Activated CD4-positive, CD25-positive, alpha-beta regulatory T cell treated with anti-CD3 and anti-CD28 coated beads, Interleukin-2, amount 50 U/mL, for 24 hours (primary cell): ENCODE results near the gene CRIP2.

Experiments
- ATAC-seq, 2 donors: fragments of 150-1000 bp; cut with Tn5 transposase; one replicate each; pipeline ENCODE4 v1.10.0; 2021; ENCODE audit warnings: mild to moderate bottlenecking in 1 of 2, moderate library complexity in 1 of 2

CRIP2 gene

GRCh38 chr14:105474483-105475268 is at the start of gene CRIP2:
Gene CRIP2, plus strand, starts transcription at chr14:105474821. Its CDS starts 42 bp downstream, at chr14:105474863.
- peak; percentile 38 to 60 for ATAC-seq

GRCh38 chr14:105424861-105425260 is 49.8 kb upstream of the CRIP2 start:
- ATAC-seq, result no peak

GRCh38 chr14:105425823-105426247 is 48.8 kb upstream of the CRIP2 start:
- no peak for ATAC-seq

- no peak for ATAC-seq
Observed at GRCh38 chr14:105426416-105427130, 48.0 kb upstream of the CRIP2 start.

GRCh38 chr14:105427412-105427811 is 47.2 kb upstream of the CRIP2 start:
- ATAC-seq, result no peak

- ATAC-seq, result no peak
Observed at GRCh38 chr14:105427936-105428485, 46.6 kb upstream of the CRIP2 start.

- no peak for ATAC-seq
Observed at GRCh38 chr14:105430042-105430441, 44.6 kb upstream of the CRIP2 start.

GRCh38 chr14:105430565-105430964 is 44.1 kb upstream of the CRIP2 start:
- no peak for ATAC-seq

- ATAC-seq, result no peak
Observed at GRCh38 chr14:105431256-105431655, 43.4 kb upstream of the CRIP2 start.

- ATAC-seq, result no peak
Observed at GRCh38 chr14:105432657-105433056, 42.0 kb upstream of the CRIP2 start.

- ATAC-seq, result no peak
Observed at GRCh38 chr14:105433161-105433605, 41.4 kb upstream of the CRIP2 start.

GRCh38 chr14:105436402-105436801 is 38.2 kb upstream of the CRIP2 start:
- ATAC-seq, result no peak

- ATAC-seq, result no peak
Observed at GRCh38 chr14:105436891-105437722, 37.5 kb upstream of the CRIP2 start.

GRCh38 chr14:105437723-105438500 is 36.7 kb upstream of the CRIP2 start:
- no peak for ATAC-seq

GRCh38 chr14:105439179-105439578 is 35.4 kb upstream of the CRIP2 start:
- no peak for ATAC-seq

- no peak for ATAC-seq
Observed at GRCh38 chr14:105439710-105440553, 34.7 kb upstream of the CRIP2 start.

- ATAC-seq, result no peak
Observed at GRCh38 chr14:105440554-105440900, 34.1 kb upstream of the CRIP2 start.

- ATAC-seq, result no peak
Observed at GRCh38 chr14:105440992-105441391, 33.6 kb upstream of the CRIP2 start.

- no peak for ATAC-seq
Observed at GRCh38 chr14:105442125-105442524, 32.5 kb upstream of the CRIP2 start.

GRCh38 chr14:105442834-105443233 is 31.8 kb upstream of the CRIP2 start:
- ATAC-seq, result no peak

- no peak for ATAC-seq
Observed at GRCh38 chr14:105444859-105445258, 29.8 kb upstream of the CRIP2 start.
